UCSD-AML1 (cell line): ENCODE results near the gene RIF1.
"Not testable (repeated sequence)": the region's sequence is repeated elsewhere in the genome, so short reads cannot be mapped to it uniquely, and the experiment has no call there.

Experiments used
- DNase-seq: peaks from one replicate; lab custom pipeline; 2025; ENCODE audit not compliant: unreplicated experiment; lab: John Stamatoyannopoulos, UW

The RIF1 gene

GRCh38 chr2:151421681-151422080, 12.0 kb downstream of the RIF1 start:
- DNase-seq: not testable (repeated sequence)

GRCh38 chr2:151422917-151423439, 13.3 kb downstream of the RIF1 start:
- DNase-seq: no peak

- no peak for DNase-seq
Observed at GRCh38 chr2:151423760-151424159, 14.1 kb downstream of the RIF1 start.

GRCh38 chr2:151437630-151438029, 27.9 kb downstream of the RIF1 start:
- no peak for DNase-seq

DNA sequence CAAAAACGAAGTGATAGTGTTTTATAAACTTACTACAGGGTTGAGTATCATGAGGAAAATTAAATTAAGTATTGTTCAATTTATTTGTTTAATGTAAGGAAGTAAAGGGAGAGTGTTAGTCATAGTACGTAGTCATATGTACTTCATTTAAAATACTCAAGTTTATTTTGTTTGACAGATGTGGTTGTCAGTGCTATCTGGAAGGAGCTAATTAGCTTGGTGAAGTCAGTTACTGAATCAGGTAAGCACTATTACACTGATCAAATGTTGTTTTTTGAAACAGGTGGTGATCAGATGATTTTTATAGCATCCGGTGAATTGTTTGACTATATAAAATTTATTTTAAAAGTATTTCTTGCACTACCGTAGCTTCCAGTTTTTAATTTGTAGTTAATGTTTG, 28.8 kb downstream of the RIF1 start:
- no peak for DNase-seq

GRCh38 chr2:151439127-151439526, 29.4 kb downstream of the RIF1 start:
- no peak for DNase-seq

GRCh38 chr2:151459358-151459757, 49.7 kb downstream of the RIF1 start:
- DNase-seq: no peak

GRCh38 chr2:151465771-151466170, 56.1 kb downstream of the RIF1 start:
- no peak for DNase-seq

- DNase-seq: no peak
Observed at GRCh38 chr2:151470556-151470955, 60.9 kb downstream of the RIF1 start.

- no peak for DNase-seq
Observed at GRCh38 chr2:151472966-151473365, 63.3 kb downstream of the RIF1 start.

DNA sequence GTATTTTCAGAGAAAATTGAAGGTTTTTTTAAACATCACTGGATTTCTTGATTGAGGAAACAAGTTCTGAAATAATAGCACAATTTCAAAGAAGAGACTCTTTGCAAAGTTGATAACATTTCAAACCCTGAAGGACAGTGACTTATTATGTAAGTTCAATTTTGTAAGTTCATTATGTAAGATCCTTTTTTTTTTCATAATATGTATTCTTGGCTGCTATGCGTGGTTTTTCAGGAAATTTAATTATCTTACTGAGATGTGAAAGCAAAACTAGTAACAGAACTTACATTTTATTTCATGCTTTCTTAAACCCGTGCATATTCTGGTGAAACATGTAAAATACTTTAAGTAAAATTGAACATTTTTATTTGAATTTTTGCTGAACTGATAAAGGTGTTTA, 65.4 kb downstream of the RIF1 start:
- no peak for DNase-seq

DNA sequence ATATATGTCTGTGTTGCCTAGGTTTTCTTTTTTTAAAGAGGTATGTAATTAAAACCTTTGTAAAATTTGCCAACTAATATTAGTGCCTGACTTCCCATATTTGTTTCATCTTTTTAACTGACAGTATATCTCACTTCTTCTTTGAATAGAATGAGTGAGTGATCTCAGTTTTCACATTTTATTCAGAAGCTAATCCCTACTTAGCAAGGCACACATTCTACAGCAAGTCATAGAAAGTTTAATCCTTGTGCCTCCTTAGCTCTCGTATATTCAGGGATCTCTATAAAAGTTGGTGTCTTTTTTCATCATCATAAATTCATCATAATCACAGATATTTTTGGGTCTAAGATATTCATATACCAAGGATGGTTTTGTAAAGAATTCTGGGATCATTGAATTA, 66.6 kb downstream of the RIF1 start:
- DNase-seq: no peak

DNA sequence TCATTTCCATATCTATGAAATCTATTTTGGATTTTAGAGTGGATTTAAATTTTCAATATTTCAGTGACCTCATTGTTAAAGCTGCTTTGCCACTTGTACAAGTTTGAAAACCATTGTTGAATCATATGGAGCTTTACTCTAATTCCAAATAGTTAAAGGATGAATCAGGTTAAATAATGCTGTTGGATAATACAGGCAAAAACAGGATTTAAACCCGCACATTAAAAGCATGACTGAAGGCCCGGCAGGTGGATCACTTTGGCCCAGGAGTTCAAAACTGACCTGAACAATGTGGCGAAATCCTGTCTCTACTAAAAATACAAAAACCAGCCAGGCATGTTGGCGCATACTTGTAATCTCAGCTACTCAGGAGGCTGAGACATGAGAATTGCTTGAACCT, 68.3 kb downstream of the RIF1 start:
- no peak for DNase-seq

DNA sequence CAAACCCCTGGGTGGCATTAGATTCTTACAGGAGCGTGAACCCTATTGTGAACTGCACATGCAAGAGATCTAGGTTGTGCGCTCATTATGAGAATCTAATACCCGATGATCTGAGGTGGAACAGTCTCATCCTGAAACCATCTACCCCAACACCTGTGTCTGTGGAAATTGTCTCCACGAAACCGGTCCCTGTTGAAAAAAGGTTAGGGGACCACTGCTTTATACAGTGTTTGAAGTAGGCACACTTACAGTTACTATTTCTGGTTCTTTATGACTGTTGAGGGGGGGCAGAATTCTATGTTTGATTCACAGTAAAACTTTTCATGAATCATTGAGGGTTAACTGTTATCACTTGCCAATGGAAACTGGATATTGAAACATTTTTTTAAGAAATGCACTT, 72.0 kb downstream of the RIF1 start:
- DNase-seq: no peak

DNA sequence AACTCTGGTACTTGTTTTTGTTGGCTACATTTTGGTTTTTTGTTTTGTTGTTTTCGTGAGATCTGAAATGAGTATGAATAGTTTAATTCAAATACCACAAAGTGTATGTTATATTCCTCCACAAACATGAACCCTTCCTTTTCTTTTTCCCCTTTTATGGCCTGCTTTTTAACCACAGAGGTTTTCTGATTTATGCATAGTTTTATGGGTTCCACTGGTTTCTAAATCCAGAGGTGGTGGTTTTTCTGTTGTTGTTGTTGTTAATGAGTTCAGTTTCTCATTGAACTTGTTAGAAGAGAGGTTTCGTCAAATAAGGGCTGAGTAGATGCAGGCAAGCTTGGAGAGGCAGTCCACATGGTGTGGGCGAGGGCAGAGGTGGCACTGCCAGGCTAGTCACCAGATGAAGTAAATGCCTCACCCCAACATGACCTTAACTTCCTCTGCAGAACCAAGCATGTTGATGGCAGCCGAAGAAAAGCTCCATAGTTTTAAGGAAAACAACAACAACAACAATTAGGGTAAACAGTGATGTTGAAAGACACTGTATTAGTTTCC, 72.5 kb downstream of the RIF1 start:
- DNase-seq: no peak

DNA sequence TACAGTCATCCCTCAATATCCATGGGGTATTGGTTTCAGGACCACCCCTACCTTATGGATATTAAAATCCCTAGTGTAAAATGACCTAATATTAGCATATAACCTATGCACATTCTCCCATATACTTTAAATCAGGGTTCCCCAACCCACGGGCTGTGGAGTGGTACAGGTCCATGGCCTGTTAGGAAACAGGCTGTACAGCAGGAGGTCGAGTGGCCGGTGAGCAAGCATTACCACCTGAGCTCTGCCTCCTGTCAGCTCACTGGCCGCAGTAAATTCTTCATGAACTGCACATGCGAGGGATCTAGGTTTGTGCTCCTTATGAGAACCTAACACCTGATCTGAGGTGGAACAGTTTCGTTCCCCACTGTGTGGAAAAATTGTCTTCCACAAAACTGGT, 73.8 kb downstream of the RIF1 start:
- no peak for DNase-seq

DNA sequence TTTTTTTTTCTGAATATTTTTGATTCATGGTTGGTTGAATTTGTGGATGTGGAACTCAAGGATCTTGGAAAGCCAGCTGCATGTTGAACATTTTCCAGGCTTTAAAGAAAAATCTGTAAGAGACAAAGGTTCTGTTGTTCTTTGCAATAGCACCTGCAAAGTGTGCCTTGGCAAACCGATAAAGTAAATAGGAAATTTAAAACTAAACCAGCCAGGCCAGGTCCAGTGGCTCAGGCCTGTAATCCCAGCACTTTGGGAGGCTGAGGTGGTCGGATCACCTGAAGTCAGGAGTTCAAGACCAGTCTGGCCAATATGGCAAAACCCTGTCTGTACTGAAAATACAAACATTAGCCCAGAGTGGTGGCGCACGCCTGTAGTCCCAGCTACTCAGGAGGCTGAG, 74.4 kb downstream of the RIF1 start:
- no peak for DNase-seq

DNA sequence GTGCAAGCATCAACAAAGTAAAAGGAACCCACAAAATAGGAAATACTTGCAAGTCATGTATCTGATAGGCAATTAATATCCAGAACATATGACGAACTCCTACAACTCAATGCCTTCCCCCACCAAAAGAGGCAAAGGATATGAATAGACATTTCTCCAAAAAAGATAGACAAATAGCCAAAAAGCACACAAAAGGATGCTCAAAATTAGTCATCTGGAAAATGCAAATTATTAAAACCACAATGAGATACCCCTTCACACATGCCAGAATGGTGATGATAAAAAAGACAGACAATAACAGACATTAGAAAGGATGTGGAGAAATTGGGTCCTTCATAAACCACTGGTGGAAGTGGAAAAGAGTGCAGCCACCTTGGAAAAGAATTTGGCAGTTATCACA, 76.4 kb downstream of the RIF1 start:
- DNase-seq: no peak

DNA sequence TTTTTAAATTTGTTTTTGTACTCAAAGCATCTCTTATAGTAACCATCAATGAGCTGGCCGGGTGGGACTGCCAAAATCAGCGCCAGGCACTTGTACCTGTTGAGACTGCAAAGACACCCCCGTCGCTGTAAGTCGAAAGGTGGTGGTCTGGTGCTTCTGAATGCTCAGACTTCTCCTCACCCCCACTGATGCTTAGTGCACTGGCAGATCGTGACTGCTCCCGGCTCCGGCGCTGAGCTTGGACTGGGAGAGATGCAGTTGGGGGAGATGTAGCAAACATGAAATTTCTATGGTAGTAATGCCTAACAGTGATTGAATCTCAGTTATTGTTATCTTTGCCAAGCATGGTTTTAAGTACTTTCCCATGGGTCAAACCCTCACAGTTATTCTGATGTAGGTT, 80.6 kb downstream of the RIF1 start:
- DNase-seq: no peak

DNA sequence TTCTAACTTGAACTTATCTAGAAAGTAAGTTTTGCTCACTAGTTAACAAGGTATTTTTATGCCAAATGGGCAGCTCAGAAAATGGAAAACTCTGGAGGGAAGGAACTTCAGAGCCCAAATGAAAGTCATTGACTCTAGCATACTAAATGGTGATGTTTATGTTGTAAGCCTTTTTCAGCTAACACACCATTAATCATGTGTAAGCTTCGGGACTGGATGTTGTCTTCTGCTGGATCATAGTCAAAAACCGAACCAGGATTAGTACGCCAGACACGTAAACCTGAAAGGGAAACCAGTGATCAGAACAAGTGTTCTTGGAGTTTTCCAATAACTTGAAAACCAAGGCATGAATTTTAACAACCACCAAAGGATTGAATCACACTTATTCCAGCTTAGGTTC, 81.8 kb downstream of the RIF1 start:
- DNase-seq: no peak

GRCh38 chr2:151498178-151498577, 88.5 kb downstream of the RIF1 start:
- no peak for DNase-seq

- no peak for DNase-seq
Observed at GRCh38 chr2:151506170-151506569, 96.5 kb downstream of the RIF1 start.

DNA sequence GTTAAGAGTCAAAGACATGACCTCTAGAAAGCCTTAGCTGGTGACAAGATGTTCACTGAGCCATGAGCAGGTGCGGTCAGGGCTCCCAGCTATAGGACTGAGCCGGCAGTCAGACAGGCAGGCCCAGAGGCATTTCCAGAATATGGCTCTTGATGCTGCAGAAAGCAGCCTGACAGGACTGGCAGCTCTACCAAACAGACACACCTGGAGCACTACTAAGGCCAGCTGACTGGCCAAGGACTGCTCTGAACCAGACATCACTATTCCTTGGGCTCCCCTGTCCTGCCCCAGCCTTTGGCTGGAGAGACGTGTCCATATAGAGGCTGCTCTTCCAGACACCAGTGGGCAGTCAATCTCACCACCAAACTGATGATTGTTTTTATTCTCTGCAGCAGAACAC, 98.8 kb downstream of the RIF1 start:
- no peak for DNase-seq

GRCh38 chr2:151518802-151519201, 109.1 kb downstream of the RIF1 start:
- DNase-seq: no peak
